NCI-H748 (cell line): ENCODE measurements around the gene MCL1.
A peak's percentile ranks its signal among the peaks of the same experiment; 100 is the strongest.
"Not testable (repeated sequence)": the region's sequence is repeated elsewhere in the genome, so short reads cannot be mapped to it uniquely, and the experiment has no call there.

Source experiments
- DNase-seq: peaks from one replicate; lab custom pipeline; 2025; ENCODE audit not compliant: unreplicated experiment; lab: John Stamatoyannopoulos, UW

The MCL1 gene

GRCh38 chr1:150603711-150604110 is 24.3 kb upstream of the MCL1 start:
- DNase-seq: no peak

- DNase-seq: not testable (repeated sequence)
Observed at GRCh38 chr1:150602372-150602771, 23.0 kb upstream of the MCL1 start.

- no peak for DNase-seq
Observed at GRCh38 chr1:150601540-150601939, 22.1 kb upstream of the MCL1 start.

- not testable (repeated sequence) for DNase-seq
Observed at GRCh38 chr1:150598346-150598745, 18.9 kb upstream of the MCL1 start.

- DNase-seq: no peak
Observed at GRCh38 chr1:150596976-150597375, 17.6 kb upstream of the MCL1 start.

GRCh38 chr1:150596095-150596892 is 16.9 kb upstream of the MCL1 start:
- no peak for DNase-seq

- DNase-seq: no peak
Observed at GRCh38 chr1:150582371-150582770, 3.0 kb upstream of the MCL1 start.

GRCh38 chr1:150581962-150582361 is 2.6 kb upstream of the MCL1 start:
- not testable (repeated sequence) for DNase-seq

- not testable (repeated sequence) for DNase-seq
Observed at GRCh38 chr1:150581437-150581836, 2.0 kb upstream of the MCL1 start.

- DNase-seq: not testable (repeated sequence)
Observed at GRCh38 chr1:150580966-150581365, 1.6 kb upstream of the MCL1 start.

- DNase-seq: no peak
Observed at GRCh38 chr1:150579945-150580642, 684 bp upstream of the MCL1 start.

- DNase-seq: peak; percentile 86
Observed at GRCh38 chr1:150578272-150579109, 919 bp downstream of the MCL1 start.

- DNase-seq: peak; percentile 42
Observed at GRCh38 chr1:150577557-150578271, 1.7 kb downstream of the MCL1 start.

GRCh38 chr1:150576794-150577556 is 2.4 kb downstream of the MCL1 start:
- DNase-seq: no peak

- no peak for DNase-seq
Observed at GRCh38 chr1:150576367-150576711, 3.1 kb downstream of the MCL1 start.

GRCh38 chr1:150575518-150576366 is 3.7 kb downstream of the MCL1 start:
- peak; percentile 37 for DNase-seq

GRCh38 chr1:150575072-150575489 is 4.3 kb downstream of the MCL1 start:
- no peak for DNase-seq

GRCh38 chr1:150574260-150575071 is 4.9 kb downstream of the MCL1 start:
- no peak for DNase-seq
